Measurements from ENCODE around the gene TSPEAR.
"Not testable (repeated sequence)": the region's sequence is repeated elsewhere in the genome, so short reads cannot be mapped to it uniquely, and the experiment has no call there.

Gene TSPEAR

GRCh38 chr21:44602463-44602850 lies 108.9 kb downstream of the TSPEAR start:
- TF ChIP-seq CTCF (IDR thresholded peaks at IDR 0.05; ENCODE audit: borderline replicate concordance, control extremely low read depth, extremely low read depth, insufficient read depth, missing control alignments): no peak
- in situ Hi-C loops (cut with MboI; ENCODE audit: low sequenced_read_pairs, unreplicated experiment): no loop called here
- DNase-seq (ENCODE audit: low spot score): no peak

GRCh38 chr21:44601596-44602462 lies 109.5 kb downstream of the TSPEAR start:
- TF ChIP-seq CTCF (IDR thresholded peaks at IDR 0.05; ENCODE audit: borderline replicate concordance, control extremely low read depth, extremely low read depth, insufficient read depth, missing control alignments): no peak
- no peak for DNase-seq (ENCODE audit: low spot score)
- in situ Hi-C loops (cut with MboI; ENCODE audit: low sequenced_read_pairs, unreplicated experiment): no loop called here

GRCh38 chr21:44601091-44601490 lies 110.3 kb downstream of the TSPEAR start:
- DNase-seq (ENCODE audit: low spot score); in situ Hi-C loops (cut with MboI; ENCODE audit: low sequenced_read_pairs, unreplicated experiment): not testable (repeated sequence)

- DNase-seq (ENCODE audit: low spot score); in situ Hi-C loops (cut with MboI; ENCODE audit: low sequenced_read_pairs, unreplicated experiment): not testable (repeated sequence)
These were observed 111.0 kb downstream of the TSPEAR start, which contains the start of gene KRTAP10-7 for GRCh38 chr21:44600118-44600978. Gene KRTAP10-7, plus strand, starts transcription at chr21:44600597. Its CDS starts 25 bp downstream, at chr21:44600622.

- no peak for DNase-seq (ENCODE audit: low spot score)
- in situ Hi-C loops (cut with MboI; ENCODE audit: low sequenced_read_pairs, unreplicated experiment): no loop called here
These were observed 111.9 kb downstream of the TSPEAR start for GRCh38 chr21:44599264-44600029.

GRCh38 chr21:44598061-44598460 lies 113.3 kb downstream of the TSPEAR start:
- in situ Hi-C loops (cut with MboI; ENCODE audit: low sequenced_read_pairs, unreplicated experiment): no loop called here
- DNase-seq (ENCODE audit: low spot score): no peak
- no peak for TF ChIP-seq CTCF (IDR thresholded peaks at IDR 0.05; ENCODE audit: borderline replicate concordance, control extremely low read depth, extremely low read depth, insufficient read depth, missing control alignments)

More at GRCh38 chr21:44599264-44600029, 111.9 kb downstream of the TSPEAR start:
- no peak for TF ChIP-seq CTCF (IDR thresholded peaks at IDR 0.05; ENCODE audit: borderline replicate concordance, control extremely low read depth, extremely low read depth, insufficient read depth, missing control alignments)

- no peak for TF ChIP-seq CTCF (IDR thresholded peaks at IDR 0.05; ENCODE audit: borderline replicate concordance, control extremely low read depth, extremely low read depth, insufficient read depth, missing control alignments)
- in situ Hi-C loops (cut with MboI; ENCODE audit: low sequenced_read_pairs, unreplicated experiment): no loop called here
- DNase-seq (ENCODE audit: low spot score): no peak
These were observed 115.2 kb downstream of the TSPEAR start for GRCh38 chr21:44596068-44596725.

Data from GM13976 (cell line).